HEK293 (cell line): ENCODE data around the gene TPI1.

Experiments used
- CTCF ChIA-PET: fragments of 350-600 bp; formaldehyde crosslinking; extraction: SDS; loops from one replicate; lab custom pipeline; 2021; ENCODE audit warnings: antibody characterized with exemption; lab: Yijun Ruan, JAX
- POLR2A ChIA-PET: fragments of 300-600 bp; formaldehyde crosslinking; extraction: SDS; loops from one replicate; lab custom pipeline; 2020; ENCODE audit warnings: antibody characterized with exemption, inconsistent platforms; lab: Yijun Ruan, JAX
- H3K27ac ChIP-seq: fragments of 200-500 bp; sonication (Bioruptor generic); 2 replicates; pipeline ENCODE4 v1.5.1; 2014; ENCODE audit warnings: low read depth, low read length, control low read depth, inconsistent platforms; ENCODE audit errors: extremely low read depth
- H3K36me3 ChIP-seq, 2 experiments: fragments of 200-500 bp in 1 of 2; sonication (Bioruptor generic) in 1 of 2; 1 replicate in 1 of 2; 2 replicates in 1 of 2; pipeline ENCODE4 v1.5.1; 2014 to 2017; ENCODE audit warnings: inconsistent platforms in 2 of 2, low read length in 2 of 2; ENCODE audit not compliant: control insufficient read depth in 2 of 2, insufficient read depth in 1 of 2
- H3K4me1 ChIP-seq: fragments of 200-500 bp; sonication (Bioruptor generic); 2 replicates; pipeline ENCODE4 v1.5.1; 2014; ENCODE audit warnings: mild to moderate bottlenecking, low read length, inconsistent platforms; ENCODE audit not compliant: control insufficient read depth, insufficient read depth
- H3K4me3 ChIP-seq: 2 replicates; pipeline ENCODE4 v1.5.1; 2011; ENCODE audit warnings: low read depth, mild to moderate bottlenecking, control low read depth, low read length, moderate library complexity
- H3K9me3 ChIP-seq: fragments of 200-500 bp; sonication (Bioruptor generic); 2 replicates; pipeline ENCODE4 v1.5.1; 2014; ENCODE audit warnings: low read depth, low read length, inconsistent platforms; ENCODE audit not compliant: control insufficient read depth, insufficient read depth
- CTCF ChIP-seq: fragments of 450-650 bp; formaldehyde crosslinking; IDR thresholded peaks from 2 replicates; pipeline ENCODE4 v1.5.1; 2016; ENCODE audit warnings: missing biosample characterization, missing genetic modification characterization
- FEZF1 ChIP-seq: fragments of 450-650 bp; formaldehyde crosslinking; IDR thresholded peaks from 2 replicates; pipeline ENCODE4 v1.5.1; 2016; ENCODE audit warnings: missing biosample characterization, missing genetic modification characterization
- OVOL3 ChIP-seq: fragments of 450-650 bp; formaldehyde crosslinking; IDR thresholded peaks from 2 replicates; pipeline ENCODE4 v1.5.1; 2016; ENCODE audit warnings: missing biosample characterization, missing genetic modification characterization
- ZBTB1 ChIP-seq: fragments of 450-650 bp; formaldehyde crosslinking; IDR thresholded peaks from 2 replicates; pipeline ENCODE4 v1.5.1; 2016; ENCODE audit warnings: missing biosample characterization, missing genetic modification characterization
- ZBTB17 ChIP-seq: fragments of 450-650 bp; formaldehyde crosslinking; IDR thresholded peaks from 2 replicates; pipeline ENCODE4 v1.5.1; 2016; ENCODE audit warnings: missing biosample characterization, missing genetic modification characterization
- ZNF202 ChIP-seq: fragments of 450-650 bp; formaldehyde crosslinking; IDR thresholded peaks from 2 replicates; pipeline ENCODE4 v1.5.1; 2016; ENCODE audit warnings: missing biosample characterization, missing genetic modification characterization, borderline replicate concordance
- ZNF221 ChIP-seq: fragments of 450-650 bp; formaldehyde crosslinking; IDR thresholded peaks from 2 replicates; pipeline ENCODE4 v1.5.1; 2017; ENCODE audit warnings: missing biosample characterization, missing genetic modification characterization, borderline replicate concordance
- ZNF223 ChIP-seq: fragments of 450-650 bp; formaldehyde crosslinking; IDR thresholded peaks from 2 replicates; pipeline ENCODE4 v1.5.1; 2016; ENCODE audit warnings: missing biosample characterization, missing genetic modification characterization
- ZNF274 ChIP-seq, 2 experiments: fragments of 200-500 bp in 1 of 2; fragments of 450-650 bp in 1 of 2; sonication (Bioruptor generic) in 1 of 2; formaldehyde crosslinking in 1 of 2; IDR thresholded peaks; 2 replicates each; pipeline versions ENCODE4 v1.5.1 to v1.6.1; 2014 to 2016; ENCODE audit warnings: borderline replicate concordance in 1 of 2, inconsistent platforms in 1 of 2, low read length in 1 of 2, missing biosample characterization in 1 of 2, missing genetic modification characterization in 1 of 2
- ZNF280D ChIP-seq: fragments of 450-650 bp; formaldehyde crosslinking; IDR thresholded peaks from 2 replicates; pipeline ENCODE4 v1.5.1; 2016; ENCODE audit warnings: missing biosample characterization, missing genetic modification characterization
- ZNF324 ChIP-seq: fragments of 450-650 bp; formaldehyde crosslinking; IDR thresholded peaks from 2 replicates; pipeline ENCODE4 v1.5.1; 2016; ENCODE audit warnings: missing biosample characterization, missing genetic modification characterization
- ZNF341 ChIP-seq: fragments of 450-650 bp; formaldehyde crosslinking; IDR thresholded peaks from 2 replicates; pipeline ENCODE4; 2016; ENCODE audit warnings: low read depth, missing biosample characterization, missing genetic modification characterization
- ZNF48 ChIP-seq: fragments of 450-650 bp; formaldehyde crosslinking; IDR thresholded peaks from 2 replicates; pipeline ENCODE4 v1.5.1; 2016; ENCODE audit warnings: missing biosample characterization, missing genetic modification characterization
- ZNF521 ChIP-seq: fragments of 450-650 bp; formaldehyde crosslinking; IDR thresholded peaks from 2 replicates; pipeline ENCODE4 v1.5.1; 2017; ENCODE audit warnings: missing biosample characterization, mild to moderate bottlenecking, missing genetic modification characterization
- ZNF529 ChIP-seq: fragments of 450-650 bp; formaldehyde crosslinking; IDR thresholded peaks from 2 replicates; pipeline ENCODE4 v1.5.1; 2017; ENCODE audit warnings: missing genetic modification characterization, missing biosample characterization; ENCODE audit not compliant: insufficient replicate concordance
- ZNF600 ChIP-seq: fragments of 450-650 bp; formaldehyde crosslinking; IDR thresholded peaks from 2 replicates; pipeline ENCODE4 v1.5.1; 2016; ENCODE audit warnings: missing biosample characterization, missing genetic modification characterization
- ZXDB ChIP-seq: fragments of 450-650 bp; formaldehyde crosslinking; IDR thresholded peaks from 2 replicates; pipeline ENCODE4 v1.5.1; 2016; ENCODE audit warnings: missing biosample characterization, missing genetic modification characterization
- TF ChIP-seq, protein P1 (sequence below): fragments of 450-650 bp; formaldehyde crosslinking; IDR thresholded peaks from 2 replicates; pipeline ENCODE4 v1.5.1; 2017; ENCODE audit warnings: missing biosample characterization, missing genetic modification characterization
- TF ChIP-seq, protein P2 (sequence below): fragments of 450-650 bp; IDR thresholded peaks from 2 replicates; pipeline ENCODE4 v1.5.1; 2018; ENCODE audit warnings: missing biosample characterization, mild to moderate bottlenecking, missing genetic modification characterization
- TF ChIP-seq, protein P3 (sequence below): fragments of 450-650 bp; formaldehyde crosslinking; IDR thresholded peaks from 2 replicates; pipeline ENCODE4 v1.5.1; 2017; ENCODE audit warnings: missing biosample characterization, missing genetic modification characterization

TPI1 gene

GRCh38 chr12:6827437-6827911 is 39.9 kb upstream of the TPI1 start (continued):
- TF ChIP-seq, protein P1, sequence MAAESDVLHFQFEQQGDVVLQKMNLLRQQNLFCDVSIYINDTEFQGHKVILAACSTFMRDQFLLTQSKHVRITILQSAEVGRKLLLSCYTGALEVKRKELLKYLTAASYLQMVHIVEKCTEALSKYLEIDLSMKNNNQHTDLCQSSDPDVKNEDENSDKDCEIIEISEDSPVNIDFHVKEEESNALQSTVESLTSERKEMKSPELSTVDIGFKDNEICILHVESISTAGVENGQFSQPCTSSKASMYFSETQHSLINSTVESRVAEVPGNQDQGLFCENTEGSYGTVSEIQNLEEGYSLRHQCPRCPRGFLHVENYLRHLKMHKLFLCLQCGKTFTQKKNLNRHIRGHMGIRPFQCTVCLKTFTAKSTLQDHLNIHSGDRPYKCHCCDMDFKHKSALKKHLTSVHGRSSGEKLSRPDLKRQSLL (tag by site-specific recombination) = no peak
- TF ChIP-seq ZXDB (tag by site-specific recombination) (peak; percentile 83), ZNF529 (tag by site-specific recombination) (no peak), ZNF600 (tag by site-specific recombination) (peak; percentile 62)

GRCh38 chr12:6827982-6828780 is 39.1 kb upstream of the TPI1 start, which contains the start of gene P3H3:
Gene P3H3, plus strand, starts transcription at chr12:6828407. Its CDS starts 34 bp downstream, at chr12:6828441.
- Histone ChIP-seq H3K9me3 (no peaks in the 10 kb centered on the region), H3K4me1 (no peaks in the 10 kb centered on the region), H3K27ac (peak within 1 kb of the TSS; percentile 86; the same call in 1 of the 2 replicates), H3K4me3 (peak within 1 kb of the TSS; percentile 47), H3K36me3 (peaks cover 3 to 33% of the 10 kb centered on the region in 2 experiments)
- POLR2A ChIA-PET = interaction anchor here (0.7 to 6.0 kb wide), 11 partner anchors 24 to 294 kb away, joined by 3 to 55 read pairs (median 4); partner anchors contain the start of genes CDCA3, COPS7A, GAPDH and MLF2
- CTCF ChIA-PET = interaction anchor here (0.6 to 8.1 kb wide), 9 partner anchors 23 to 96 kb away, joined by 3 to 116 read pairs (median 3); partner anchors contain the start of genes MLF2, TPI1 and USP5
- TF ChIP-seq ZBTB17 (tag by site-specific recombination) = peak; percentile 57; the same call in 1 of the 2 replicates
- TF ChIP-seq ZBTB1 (tag by site-specific recombination) = peak; percentile 38; the same call in 1 of the 2 replicates
- TF ChIP-seq FEZF1 (tag by site-specific recombination) = no peak
- TF ChIP-seq ZNF202 (tag by site-specific recombination) = no peak
- TF ChIP-seq ZNF324 (tag by site-specific recombination) = peak; percentile 90
- TF ChIP-seq ZNF521 (tag by site-specific recombination) = no peak
- TF ChIP-seq, protein P2, sequence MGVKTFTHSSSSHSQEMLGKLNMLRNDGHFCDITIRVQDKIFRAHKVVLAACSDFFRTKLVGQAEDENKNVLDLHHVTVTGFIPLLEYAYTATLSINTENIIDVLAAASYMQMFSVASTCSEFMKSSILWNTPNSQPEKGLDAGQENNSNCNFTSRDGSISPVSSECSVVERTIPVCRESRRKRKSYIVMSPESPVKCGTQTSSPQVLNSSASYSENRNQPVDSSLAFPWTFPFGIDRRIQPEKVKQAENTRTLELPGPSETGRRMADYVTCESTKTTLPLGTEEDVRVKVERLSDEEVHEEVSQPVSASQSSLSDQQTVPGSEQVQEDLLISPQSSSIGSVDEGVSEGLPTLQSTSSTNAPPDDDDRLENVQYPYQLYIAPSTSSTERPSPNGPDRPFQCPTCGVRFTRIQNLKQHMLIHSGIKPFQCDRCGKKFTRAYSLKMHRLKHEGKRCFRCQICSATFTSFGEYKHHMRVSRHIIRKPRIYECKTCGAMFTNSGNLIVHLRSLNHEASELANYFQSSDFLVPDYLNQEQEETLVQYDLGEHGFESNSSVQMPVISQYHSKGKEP (tag by site-specific recombination) = no peak
- no peak for TF ChIP-seq CTCF
- TF ChIP-seq ZNF274 (IDR thresholded peaks at IDR 0.05; ENCODE audit: low read length) = no peak
- no peak for TF ChIP-seq ZNF274 (tag by site-specific recombination; IDR thresholded peaks at IDR 0.05; ENCODE audit: borderline replicate concordance)
- no peak for TF ChIP-seq OVOL3
- TF ChIP-seq ZNF48 (tag by site-specific recombination) = no peak
- TF ChIP-seq ZNF221 (tag by site-specific recombination) = no peak
- 0 out of 2 replicates have a peak, but pooled peaks have one; percentile 28 for TF ChIP-seq ZNF223 (tag by site-specific recombination)
- 0 out of 2 replicates have a peak, but pooled peaks have one; percentile 28 for TF ChIP-seq ZNF280D (tag by site-specific recombination)
- TF ChIP-seq, protein P3, sequence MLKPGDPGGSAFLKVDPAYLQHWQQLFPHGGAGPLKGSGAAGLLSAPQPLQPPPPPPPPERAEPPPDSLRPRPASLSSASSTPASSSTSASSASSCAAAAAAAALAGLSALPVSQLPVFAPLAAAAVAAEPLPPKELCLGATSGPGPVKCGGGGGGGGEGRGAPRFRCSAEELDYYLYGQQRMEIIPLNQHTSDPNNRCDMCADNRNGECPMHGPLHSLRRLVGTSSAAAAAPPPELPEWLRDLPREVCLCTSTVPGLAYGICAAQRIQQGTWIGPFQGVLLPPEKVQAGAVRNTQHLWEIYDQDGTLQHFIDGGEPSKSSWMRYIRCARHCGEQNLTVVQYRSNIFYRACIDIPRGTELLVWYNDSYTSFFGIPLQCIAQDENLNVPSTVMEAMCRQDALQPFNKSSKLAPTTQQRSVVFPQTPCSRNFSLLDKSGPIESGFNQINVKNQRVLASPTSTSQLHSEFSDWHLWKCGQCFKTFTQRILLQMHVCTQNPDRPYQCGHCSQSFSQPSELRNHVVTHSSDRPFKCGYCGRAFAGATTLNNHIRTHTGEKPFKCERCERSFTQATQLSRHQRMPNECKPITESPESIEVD (tag by site-specific recombination) = no peak
- TF ChIP-seq ZNF341 (tag by site-specific recombination) = no peak
